Amniotic stem cell (primary cell): ENCODE data around the gene THEM4.
A peak's percentile ranks its signal among the peaks of the same experiment; 100 is the strongest.
"Not testable (repeated sequence)": the region's sequence is repeated elsewhere in the genome, so short reads cannot be mapped to it uniquely, and the experiment has no call there.

Experiments used
- DNase-seq: peaks from one replicate; lab custom pipeline; 2025; lab: John Stamatoyannopoulos, UW

THEM4 gene

GRCh38 chr1:151934048-151934493, 24.8 kb upstream of the THEM4 start:
- DNase-seq = peak; percentile 28

- no peak for DNase-seq
Measured at GRCh38 chr1:151924691-151925587, 15.6 kb upstream of the THEM4 start.

GRCh38 chr1:151923422-151923821, 14.1 kb upstream of the THEM4 start:
- DNase-seq = no peak

GRCh38 chr1:151920149-151920548, 10.8 kb upstream of the THEM4 start:
- no peak for DNase-seq

- no peak for DNase-seq
Measured at GRCh38 chr1:151918819-151919610, 9.7 kb upstream of the THEM4 start.

- DNase-seq = no peak
Measured at GRCh38 chr1:151918156-151918555, 8.8 kb upstream of the THEM4 start.

GRCh38 chr1:151916726-151917370, 7.5 kb upstream of the THEM4 start:
- no peak for DNase-seq

GRCh38 chr1:151915061-151915686, 5.9 kb upstream of the THEM4 start:
- no peak for DNase-seq

- DNase-seq = no peak
Measured at GRCh38 chr1:151914076-151914475, 4.8 kb upstream of the THEM4 start.

- no peak for DNase-seq
Measured at GRCh38 chr1:151912973-151913372, 3.7 kb upstream of the THEM4 start.

- DNase-seq = no peak
Measured at GRCh38 chr1:151908228-151908691, 1.1 kb downstream of the THEM4 start.

- no peak for DNase-seq
Measured at GRCh38 chr1:151907363-151908139, 1.8 kb downstream of the THEM4 start.

- not testable (repeated sequence) for DNase-seq
Measured at GRCh38 chr1:151906324-151906645, 3.0 kb downstream of the THEM4 start.

GRCh38 chr1:151905443-151906323, 3.6 kb downstream of the THEM4 start:
- DNase-seq = peak; percentile 16

GRCh38 chr1:151905070-151905442, 4.3 kb downstream of the THEM4 start:
- no peak for DNase-seq

GRCh38 chr1:151902858-151903257, 6.5 kb downstream of the THEM4 start:
- no peak for DNase-seq

- DNase-seq = not testable (repeated sequence)
Measured at GRCh38 chr1:151900804-151901203, 8.5 kb downstream of the THEM4 start.

GRCh38 chr1:151898519-151898991, 10.8 kb downstream of the THEM4 start:
- DNase-seq = no peak

GRCh38 chr1:151897991-151898431, 11.3 kb downstream of the THEM4 start:
- no peak for DNase-seq
